Measurements from ENCODE around the gene VSTM2B.

Gene VSTM2B

DNA sequence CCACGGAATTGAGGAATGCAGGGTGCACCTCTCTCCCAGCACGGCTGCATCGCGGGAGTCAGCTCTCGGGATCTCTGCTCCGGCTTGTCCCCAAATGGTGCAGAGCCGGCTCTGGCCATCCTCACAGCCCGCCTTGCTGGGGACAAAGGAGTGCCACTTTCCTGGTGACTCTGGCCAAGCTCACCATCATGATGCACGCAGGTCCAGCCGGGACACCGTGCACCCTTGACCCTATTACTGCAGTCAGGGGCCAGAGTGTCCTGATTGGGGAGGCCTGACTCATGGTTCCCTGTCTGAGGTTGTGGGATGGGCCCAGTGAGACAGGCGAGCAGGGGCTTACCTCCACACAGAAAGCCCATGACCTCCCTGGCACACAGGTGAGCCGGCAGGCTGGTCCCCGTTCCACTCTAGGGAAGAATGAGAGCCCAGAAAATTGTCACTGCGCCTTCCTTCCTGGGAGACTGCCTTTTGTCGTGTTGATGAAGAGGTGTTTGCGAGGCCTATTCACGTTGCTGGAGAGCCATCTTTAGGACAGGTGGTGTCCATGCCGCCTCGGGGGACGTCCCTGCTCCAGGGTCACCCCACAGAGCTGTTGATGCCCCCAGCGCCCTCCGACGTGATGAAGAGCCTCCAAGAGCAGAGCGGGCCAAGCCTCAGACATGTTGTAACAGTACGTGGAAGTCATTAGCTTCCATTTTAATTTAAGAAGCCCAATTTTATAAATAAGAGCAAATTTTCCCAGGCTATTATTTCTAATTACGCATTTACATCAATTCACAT, 18.5 kb upstream of the VSTM2B start:
- in situ Hi-C loops (cut with MboI; ENCODE audit: low pct_unique_long_range_greater_than_20kb, low sequenced_read_pairs, unreplicated experiment) = no loop called here

DNA sequence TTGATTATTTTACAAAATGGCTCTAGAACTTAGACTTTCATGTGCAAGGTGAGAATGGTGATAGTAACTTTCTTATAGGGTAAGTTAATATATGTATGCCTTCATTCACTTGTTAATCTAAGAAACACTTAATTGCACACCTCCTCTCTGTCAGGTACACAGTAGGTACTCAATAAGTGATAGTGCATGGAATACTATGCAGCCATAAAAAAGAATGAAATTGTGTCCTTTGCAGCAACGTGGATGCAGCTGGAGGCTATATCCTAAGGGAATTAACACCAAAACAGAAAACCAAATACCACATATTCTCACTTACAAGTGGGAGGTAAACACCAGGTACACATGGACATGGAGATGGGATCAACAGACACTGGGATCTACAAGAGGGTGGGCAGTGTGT, 17.6 kb upstream of the VSTM2B start:
- no peak for DNase-seq (ENCODE audit: low spot score)
- in situ Hi-C loops (cut with MboI; ENCODE audit: low pct_unique_long_range_greater_than_20kb, low sequenced_read_pairs, unreplicated experiment) = no loop called here
- TF ChIP-seq, protein P1, sequence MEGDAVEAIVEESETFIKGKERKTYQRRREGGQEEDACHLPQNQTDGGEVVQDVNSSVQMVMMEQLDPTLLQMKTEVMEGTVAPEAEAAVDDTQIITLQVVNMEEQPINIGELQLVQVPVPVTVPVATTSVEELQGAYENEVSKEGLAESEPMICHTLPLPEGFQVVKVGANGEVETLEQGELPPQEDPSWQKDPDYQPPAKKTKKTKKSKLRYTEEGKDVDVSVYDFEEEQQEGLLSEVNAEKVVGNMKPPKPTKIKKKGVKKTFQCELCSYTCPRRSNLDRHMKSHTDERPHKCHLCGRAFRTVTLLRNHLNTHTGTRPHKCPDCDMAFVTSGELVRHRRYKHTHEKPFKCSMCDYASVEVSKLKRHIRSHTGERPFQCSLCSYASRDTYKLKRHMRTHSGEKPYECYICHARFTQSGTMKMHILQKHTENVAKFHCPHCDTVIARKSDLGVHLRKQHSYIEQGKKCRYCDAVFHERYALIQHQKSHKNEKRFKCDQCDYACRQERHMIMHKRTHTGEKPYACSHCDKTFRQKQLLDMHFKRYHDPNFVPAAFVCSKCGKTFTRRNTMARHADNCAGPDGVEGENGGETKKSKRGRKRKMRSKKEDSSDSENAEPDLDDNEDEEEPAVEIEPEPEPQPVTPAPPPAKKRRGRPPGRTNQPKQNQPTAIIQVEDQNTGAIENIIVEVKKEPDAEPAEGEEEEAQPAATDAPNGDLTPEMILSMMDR (IDR thresholded peaks at IDR 0.05; ENCODE audit: extremely low read depth, insufficient read depth, missing control alignments) = no peak

More for the DNA sequence above, 18.5 kb upstream of the VSTM2B start:
- TF ChIP-seq, protein P1 (IDR thresholded peaks at IDR 0.05; ENCODE audit: extremely low read depth, insufficient read depth, missing control alignments) = no peak
- DNase-seq (ENCODE audit: low spot score) = no peak

DNA sequence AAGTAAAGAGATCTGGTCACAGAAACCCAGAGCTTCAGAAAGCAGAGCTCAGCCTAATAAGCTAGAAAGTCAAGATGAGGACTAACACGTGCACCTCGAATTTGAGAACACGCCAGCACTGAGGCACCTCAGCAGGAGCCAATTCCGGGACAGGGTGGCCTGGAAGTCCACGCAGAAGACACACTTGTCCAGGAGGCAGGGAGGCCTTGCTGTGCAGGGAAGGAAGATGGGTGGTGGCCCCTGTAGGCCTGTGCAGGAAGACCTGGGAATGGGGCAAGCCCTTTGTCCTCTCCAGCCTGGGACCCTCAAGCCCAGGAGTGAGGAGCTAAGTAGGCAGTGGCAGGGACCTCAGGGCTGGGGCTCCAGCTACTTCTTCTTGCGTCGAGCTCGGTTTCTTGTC, 16.3 kb upstream of the VSTM2B start:
- DNase-seq (ENCODE audit: low spot score) = no peak

DNA sequence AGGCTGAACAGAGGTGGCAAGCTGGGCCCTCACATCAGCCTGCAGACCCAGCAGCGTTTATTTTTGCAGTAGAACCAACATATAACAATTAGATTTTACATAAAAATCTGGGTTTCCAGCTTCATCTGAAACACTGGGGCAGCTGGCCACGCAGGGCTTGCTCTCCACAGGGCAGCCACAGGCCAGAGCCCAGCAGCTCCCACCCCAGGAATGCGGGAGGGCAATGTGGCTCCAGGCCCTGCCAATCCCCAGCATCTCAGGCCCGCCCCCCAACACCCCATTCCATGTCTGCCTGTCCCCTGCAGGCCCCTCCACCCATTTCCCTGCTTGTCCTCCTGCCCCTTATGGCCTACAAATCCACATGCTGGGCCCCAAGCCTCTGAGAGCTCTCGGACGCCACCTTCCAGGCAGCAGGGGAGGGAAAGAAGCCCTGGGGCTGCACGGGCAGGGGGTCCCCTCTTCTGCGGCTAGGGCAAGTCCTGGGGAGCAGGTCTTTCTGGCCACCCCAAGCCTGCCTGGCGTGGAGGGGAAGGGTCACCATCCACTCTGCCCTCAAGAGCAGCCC, 15.0 kb upstream of the VSTM2B start:
- no peak for DNase-seq (ENCODE audit: low spot score)
- TF ChIP-seq, protein P1 (IDR thresholded peaks at IDR 0.05; ENCODE audit: extremely low read depth, insufficient read depth, missing control alignments) = no peak
- in situ Hi-C loops (cut with MboI; ENCODE audit: low pct_unique_long_range_greater_than_20kb, low sequenced_read_pairs, unreplicated experiment) = no loop called here

More for the DNA sequence above, 16.3 kb upstream of the VSTM2B start:
- TF ChIP-seq, protein P1 (IDR thresholded peaks at IDR 0.05; ENCODE audit: extremely low read depth, insufficient read depth, missing control alignments) = no peak
- in situ Hi-C loops (cut with MboI; ENCODE audit: low pct_unique_long_range_greater_than_20kb, low sequenced_read_pairs, unreplicated experiment) = no loop called here

DNA sequence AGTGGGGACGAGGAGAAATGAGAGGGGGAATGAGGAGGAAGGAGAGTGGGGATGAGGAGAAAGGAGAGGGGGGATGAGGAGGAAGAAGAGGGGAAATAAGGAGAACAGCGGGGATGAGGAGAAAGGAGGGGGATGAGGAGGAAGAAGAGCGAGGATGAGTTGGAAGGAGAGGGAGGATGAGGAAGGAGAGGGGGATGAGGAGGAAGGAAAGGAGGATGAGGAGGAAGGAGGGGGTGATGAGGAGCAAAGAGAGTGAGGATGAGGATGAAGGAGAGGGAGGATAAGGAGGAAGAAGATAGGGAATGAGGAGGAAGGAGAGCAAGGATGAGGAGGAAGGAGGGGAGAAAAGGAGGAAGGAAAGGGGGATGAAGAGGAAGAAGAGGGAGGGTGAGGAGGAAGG, 14.0 kb upstream of the VSTM2B start:
- TF ChIP-seq, protein P1 (IDR thresholded peaks at IDR 0.05; ENCODE audit: extremely low read depth, insufficient read depth, missing control alignments) = no peak
- no peak for DNase-seq (ENCODE audit: low spot score)
- in situ Hi-C loops (cut with MboI; ENCODE audit: low pct_unique_long_range_greater_than_20kb, low sequenced_read_pairs, unreplicated experiment) = no loop called here

DNA sequence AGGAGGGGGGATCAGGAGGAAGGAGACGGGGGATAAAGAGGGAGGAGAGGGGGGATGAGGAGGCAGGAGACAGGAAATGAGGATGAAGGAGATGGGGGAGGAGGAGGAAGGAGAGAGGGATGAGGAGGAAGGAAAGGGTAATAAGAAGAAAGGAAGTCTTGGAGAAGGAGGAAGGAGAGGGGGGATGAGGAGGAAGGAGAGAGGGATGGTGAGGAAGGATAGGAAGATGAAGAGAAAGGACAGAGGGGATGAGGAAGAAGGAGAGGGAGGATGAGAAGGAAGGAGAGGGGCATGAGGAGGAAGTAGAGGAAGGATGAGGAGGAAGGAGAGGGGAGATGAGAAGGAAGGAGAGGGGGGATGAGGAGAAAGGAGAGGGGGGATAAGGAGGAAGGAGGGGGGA, 13.0 kb upstream of the VSTM2B start:
- TF ChIP-seq, protein P1 (IDR thresholded peaks at IDR 0.05; ENCODE audit: extremely low read depth, insufficient read depth, missing control alignments) = no peak
- in situ Hi-C loops (cut with MboI; ENCODE audit: low pct_unique_long_range_greater_than_20kb, low sequenced_read_pairs, unreplicated experiment) = no loop called here
- DNase-seq (ENCODE audit: low spot score) = no peak
